ENCODE results near the gene TMEM114. TPM values are rescaled to one million over a fixed set of nuclear protein-coding genes. Genes with fewer than 3 reads are reported as not detected.

TMEM114 gene
- polyA plus RNA-seq, 1 donor (not counting 4 experiments of a cell fraction or from before 2014, with no cell fraction given) = not detected

- no peak for FAIRE-seq
- no peaks in the 10 kb centered on the region for H4K20me1 ChIP-seq (ENCODE audit: control insufficient read depth, extremely low read depth, insufficient read depth, low read length)
Observed at GRCh38 chr16:8600144-8600775, 9.9 kb upstream of the TMEM114 start.

GRCh38 chr16:8596581-8596980 lies 6.3 kb upstream of the TMEM114 start:
- H3K79me2 ChIP-seq (ENCODE audit: control insufficient read depth, insufficient read depth, low read length) = no peaks in the 10 kb centered on the region
- FAIRE-seq = no peak

More at GRCh38 chr16:8600144-8600775, 9.9 kb upstream of the TMEM114 start:
- dilution Hi-C loops (cut with MboI; ENCODE audit: extremely low pct_ligation_motif_present, low sequenced_read_pairs) = no loop called here
- no peaks in the 10 kb centered on the region for H3K27me3 ChIP-seq (ENCODE audit: control insufficient read depth, extremely low read depth, insufficient read depth, low read length)
- H3K4me2 ChIP-seq (ENCODE audit: control insufficient read depth, extremely low read depth, insufficient read depth, low read depth, low read length) = no peak overlapping the region
- no peaks in the 10 kb centered on the region for H3K4me1 ChIP-seq (ENCODE audit: control insufficient read depth, extremely low read depth, insufficient read depth, low read length)
- no peak overlapping the region for H3K4me3 ChIP-seq (ENCODE audit: control insufficient read depth in 2 of 3, extremely low read depth in 1 of 3, insufficient read depth in 2 of 3, low read depth in 1 of 3, low read length in 3 of 3)
- no peaks in the 10 kb centered on the region for H3K36me3 ChIP-seq (ENCODE audit: control insufficient read depth in 2 of 2, extremely low read depth in 1 of 2, insufficient read depth in 2 of 2, low read length in 2 of 2)
- H3K9me3 ChIP-seq (ENCODE audit: control insufficient read depth, low read depth, low read length) = no peaks in the 10 kb centered on the region
- H3K27ac ChIP-seq (ENCODE audit: control insufficient read depth, insufficient read depth, low read length) = no peak overlapping the region
- no peaks in the 10 kb centered on the region for H3K79me2 ChIP-seq (ENCODE audit: control insufficient read depth, insufficient read depth, low read length)
- H2AFZ ChIP-seq (ENCODE audit: control insufficient read depth, low read length) = no peak overlapping the region
- no peak overlapping the region for H3K9ac ChIP-seq (ENCODE audit: control insufficient read depth, extremely low read depth, insufficient read depth, low read length)
- DNase-seq (ENCODE audit: low read depth, low spot score) = no peak
- TF ChIP-seq EZH2 (IDR thresholded peaks at IDR 0.05; ENCODE audit: low read length) = no peak
- TF ChIP-seq CTCF (optimal IDR thresholded peaks at IDR 0.05 in 1 of 3, IDR thresholded peaks at IDR 0.05 in 1 of 3, conservative IDR thresholded peaks at IDR 0.05 in 1 of 3; ENCODE audit: extremely low read depth in 1 of 3, insufficient read depth in 2 of 3, low read length in 3 of 3) = no peak
- H3K9me1 ChIP-seq (ENCODE audit: control insufficient read depth, extremely low read depth, insufficient read depth, low read length) = no peaks in the 10 kb centered on the region

More at GRCh38 chr16:8596581-8596980, 6.3 kb upstream of the TMEM114 start:
- dilution Hi-C loops (cut with MboI; ENCODE audit: extremely low pct_ligation_motif_present, low sequenced_read_pairs) = no loop called here
- DNase-seq (ENCODE audit: low read depth, low spot score) = no peak
- no peaks in the 10 kb centered on the region for H3K36me3 ChIP-seq (ENCODE audit: control insufficient read depth in 2 of 2, extremely low read depth in 1 of 2, insufficient read depth in 2 of 2, low read length in 2 of 2)
- H3K4me1 ChIP-seq (ENCODE audit: control insufficient read depth, extremely low read depth, insufficient read depth, low read length) = peaks cover 9% of the 10 kb centered on the region
- no peak overlapping the region for H3K9ac ChIP-seq (ENCODE audit: control insufficient read depth, extremely low read depth, insufficient read depth, low read length)
- no peak overlapping the region for H3K4me2 ChIP-seq (ENCODE audit: control insufficient read depth, extremely low read depth, insufficient read depth, low read depth, low read length)
- H3K4me3 ChIP-seq (ENCODE audit: control insufficient read depth in 2 of 3, extremely low read depth in 1 of 3, insufficient read depth in 2 of 3, low read depth in 1 of 3, low read length in 3 of 3) = no peak overlapping the region
- H4K20me1 ChIP-seq (ENCODE audit: control insufficient read depth, extremely low read depth, insufficient read depth, low read length) = no peaks in the 10 kb centered on the region
- H3K9me1 ChIP-seq (ENCODE audit: control insufficient read depth, extremely low read depth, insufficient read depth, low read length) = no peaks in the 10 kb centered on the region
- no peak for TF ChIP-seq CTCF (optimal IDR thresholded peaks at IDR 0.05 in 1 of 3, IDR thresholded peaks at IDR 0.05 in 1 of 3, conservative IDR thresholded peaks at IDR 0.05 in 1 of 3; ENCODE audit: extremely low read depth in 1 of 3, insufficient read depth in 2 of 3, low read length in 3 of 3)
- TF ChIP-seq EZH2 (IDR thresholded peaks at IDR 0.05; ENCODE audit: low read length) = no peak
- no peak overlapping the region for H3K27ac ChIP-seq (ENCODE audit: control insufficient read depth, insufficient read depth, low read length)
- H3K27me3 ChIP-seq (ENCODE audit: control insufficient read depth, extremely low read depth, insufficient read depth, low read length) = no peaks in the 10 kb centered on the region
- no peaks in the 10 kb centered on the region for H3K9me3 ChIP-seq (ENCODE audit: control insufficient read depth, low read depth, low read length)
- no peak overlapping the region for H2AFZ ChIP-seq (ENCODE audit: control insufficient read depth, low read length)

All from keratinocyte (primary cell).